Dedifferentiated amniotic fluid mesenchymal stem cell (primary cell): ENCODE measurements around the gene TIMP4.

Experiments used
- DNase-seq: peaks from one replicate; pipeline ENCODE4 v3.0.0-alpha.2; 2016; ENCODE audit errors: extremely low spot score

Gene TIMP4

GRCh38 chr3:12158387-12159226 lies at the start of gene TIMP4:
Gene TIMP4 (minus strand): TSS chr3:12158912. CDS start chr3:12158840, 72 bp downstream.
- no peak for DNase-seq

- DNase-seq = no peak
Measured at GRCh38 chr3:12205171-12205570, 46.5 kb upstream of the TIMP4 start.

GRCh38 chr3:12201813-12202212 lies 43.1 kb upstream of the TIMP4 start:
- no peak for DNase-seq

- peak; percentile 84 for DNase-seq
Measured at GRCh38 chr3:12198301-12198700, 39.6 kb upstream of the TIMP4 start.

- DNase-seq = no peak
Measured at GRCh38 chr3:12197475-12197874, 38.8 kb upstream of the TIMP4 start.

GRCh38 chr3:12196684-12197083 lies 38.0 kb upstream of the TIMP4 start:
- no peak for DNase-seq

GRCh38 chr3:12195231-12195630 lies 36.5 kb upstream of the TIMP4 start:
- no peak for DNase-seq

GRCh38 chr3:12194669-12195161 lies 36.0 kb upstream of the TIMP4 start:
- peak; percentile 73 for DNase-seq

- DNase-seq = peak; percentile 52
Measured at GRCh38 chr3:12194209-12194608, 35.5 kb upstream of the TIMP4 start.

- peak; percentile 95 for DNase-seq
Measured at GRCh38 chr3:12193485-12194165, 34.9 kb upstream of the TIMP4 start.

GRCh38 chr3:12192655-12193484 lies 34.2 kb upstream of the TIMP4 start:
- DNase-seq = no peak

- no peak for DNase-seq
Measured at GRCh38 chr3:12192173-12192572, 33.5 kb upstream of the TIMP4 start.

- DNase-seq = no peak
Measured at GRCh38 chr3:12191559-12191958, 32.8 kb upstream of the TIMP4 start.

GRCh38 chr3:12190832-12191231 lies 32.1 kb upstream of the TIMP4 start:
- DNase-seq = no peak

GRCh38 chr3:12190221-12190807 lies 31.6 kb upstream of the TIMP4 start:
- no peak for DNase-seq

GRCh38 chr3:12188681-12189287 lies 30.1 kb upstream of the TIMP4 start:
- no peak for DNase-seq

- no peak for DNase-seq
Measured at GRCh38 chr3:12188328-12188648, 29.6 kb upstream of the TIMP4 start.

- peak; percentile 58 for DNase-seq
Measured at GRCh38 chr3:12187448-12188327, 29.0 kb upstream of the TIMP4 start.

GRCh38 chr3:12186515-12187286 lies 28.0 kb upstream of the TIMP4 start:
- no peak for DNase-seq

- no peak for DNase-seq
Measured at GRCh38 chr3:12186046-12186445, 27.3 kb upstream of the TIMP4 start.
